ENCODE results near the gene PLEKHA5.

PLEKHA5 gene

DNA sequence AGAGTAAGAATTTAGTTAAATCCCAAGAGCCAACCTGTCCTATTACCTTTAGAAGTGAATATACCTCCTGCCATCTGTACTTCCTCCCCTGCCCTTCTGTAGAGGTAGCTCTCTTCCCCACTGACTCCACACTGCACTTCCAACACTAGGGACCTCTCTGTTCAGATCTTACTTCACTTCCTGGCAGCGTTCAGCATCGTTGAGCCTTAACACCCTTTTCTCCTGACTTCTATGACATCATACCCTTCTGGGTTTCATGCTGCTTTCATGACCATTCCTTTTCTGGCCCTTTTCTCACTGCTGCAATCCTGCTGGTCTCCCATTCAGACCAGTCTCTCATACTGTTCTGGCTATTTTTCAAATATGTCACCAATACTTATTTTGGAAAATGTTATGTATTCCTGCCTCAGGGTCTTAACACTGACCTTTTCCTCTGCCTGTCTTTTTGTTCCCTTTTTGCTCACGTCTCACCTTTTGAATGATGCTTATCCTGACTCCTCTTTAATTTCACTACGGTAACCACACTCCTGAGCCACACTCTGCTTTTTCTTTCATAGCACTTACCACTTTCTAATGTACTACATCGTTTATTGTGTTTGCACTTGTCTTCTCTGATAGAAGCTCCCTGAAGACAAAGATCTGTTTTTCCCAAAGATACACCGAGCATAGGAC is 67.6 kb downstream of the PLEKHA5 start (continued):
- no peak for TF ChIP-seq ESRRG (CRISPR knock-in tag; IDR thresholded peaks at IDR 0.05)
- TF ChIP-seq ZC3H10 (CRISPR knock-in tag; IDR thresholded peaks at IDR 0.05), result no peak
- no peak for TF ChIP-seq ZNF565 (CRISPR knock-in tag; conservative IDR thresholded peaks at IDR 0.05; ENCODE audit: low read depth)
- TF ChIP-seq ISL1 (CRISPR knock-in tag; IDR thresholded peaks at IDR 0.05), result no peak

- TF ChIP-seq ZC3H10 (CRISPR knock-in tag; IDR thresholded peaks at IDR 0.05) (no peak), ZFP3 (CRISPR knock-in tag; IDR thresholded peaks at IDR 0.05) (no peak), ZNF70 (CRISPR knock-in tag; IDR thresholded peaks at IDR 0.05) (no peak), ISL1 (CRISPR knock-in tag; IDR thresholded peaks at IDR 0.05) (0 out of 2 replicates have a peak, but pooled peaks have one; percentile 6), ZNF565 (CRISPR knock-in tag; conservative IDR thresholded peaks at IDR 0.05; ENCODE audit: low read depth) (no peak)
- TF ChIP-seq, protein P1, sequence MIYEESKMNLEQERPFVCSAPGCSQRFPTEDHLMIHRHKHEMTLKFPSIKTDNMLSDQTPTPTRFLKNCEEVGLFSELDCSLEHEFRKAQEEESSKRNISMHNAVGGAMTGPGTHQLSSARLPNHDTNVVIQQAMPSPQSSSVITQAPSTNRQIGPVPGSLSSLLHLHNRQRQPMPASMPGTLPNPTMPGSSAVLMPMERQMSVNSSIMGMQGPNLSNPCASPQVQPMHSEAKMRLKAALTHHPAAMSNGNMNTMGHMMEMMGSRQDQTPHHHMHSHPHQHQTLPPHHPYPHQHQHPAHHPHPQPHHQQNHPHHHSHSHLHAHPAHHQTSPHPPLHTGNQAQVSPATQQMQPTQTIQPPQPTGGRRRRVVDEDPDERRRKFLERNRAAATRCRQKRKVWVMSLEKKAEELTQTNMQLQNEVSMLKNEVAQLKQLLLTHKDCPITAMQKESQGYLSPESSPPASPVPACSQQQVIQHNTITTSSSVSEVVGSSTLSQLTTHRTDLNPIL (CRISPR knock-in tag; IDR thresholded peaks at IDR 0.05; ENCODE audit: low read depth), result no peak
- peak; percentile 33; the same call in 2 of the 3 replicates for ATAC-seq
These were observed 68.7 kb downstream of the PLEKHA5 start for GRCh38 chr12:19198272-19198671.

DNA sequence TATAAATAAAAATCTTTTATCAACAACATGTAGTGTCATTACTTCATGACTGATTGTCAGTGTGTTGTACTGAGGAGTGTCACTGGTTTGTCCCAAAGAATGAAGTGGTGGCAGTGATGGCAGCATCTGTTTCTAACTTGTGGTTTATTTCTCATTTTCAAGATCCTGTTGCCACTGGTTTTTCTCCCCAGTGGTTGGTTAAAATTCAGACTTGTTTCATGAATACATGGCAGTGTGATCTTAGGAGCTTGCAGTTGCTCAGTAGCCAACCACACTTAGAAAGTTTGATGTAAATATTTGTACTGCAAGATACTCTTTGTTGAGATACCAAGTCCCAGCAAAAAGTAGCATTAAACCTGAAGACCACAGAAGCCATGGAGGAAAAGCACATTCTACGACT is 69.8 kb downstream of the PLEKHA5 start:
- TF ChIP-seq SNAI2 (CRISPR knock-in tag; IDR thresholded peaks at IDR 0.05), result no peak
- TF ChIP-seq ZFP30 (CRISPR knock-in tag; IDR thresholded peaks at IDR 0.05), result no peak
- TF ChIP-seq ZFP3 (CRISPR knock-in tag; IDR thresholded peaks at IDR 0.05), result no peak
- TF ChIP-seq ZC3H10 (CRISPR knock-in tag; IDR thresholded peaks at IDR 0.05), result no peak
- no peak for TF ChIP-seq ZNF565 (CRISPR knock-in tag; conservative IDR thresholded peaks at IDR 0.05; ENCODE audit: low read depth)
- TF ChIP-seq CSDC2 (CRISPR knock-in tag; IDR thresholded peaks at IDR 0.05), result no peak
- TF ChIP-seq PPARA (CRISPR knock-in tag; IDR thresholded peaks at IDR 0.05; ENCODE audit: borderline replicate concordance), result no peak
- no peak for TF ChIP-seq GLIS3 (CRISPR knock-in tag; IDR thresholded peaks at IDR 0.05)
- TF ChIP-seq TCF4 (CRISPR knock-in tag; IDR thresholded peaks at IDR 0.05; ENCODE audit: borderline replicate concordance), result no peak
- TF ChIP-seq, protein P2, sequence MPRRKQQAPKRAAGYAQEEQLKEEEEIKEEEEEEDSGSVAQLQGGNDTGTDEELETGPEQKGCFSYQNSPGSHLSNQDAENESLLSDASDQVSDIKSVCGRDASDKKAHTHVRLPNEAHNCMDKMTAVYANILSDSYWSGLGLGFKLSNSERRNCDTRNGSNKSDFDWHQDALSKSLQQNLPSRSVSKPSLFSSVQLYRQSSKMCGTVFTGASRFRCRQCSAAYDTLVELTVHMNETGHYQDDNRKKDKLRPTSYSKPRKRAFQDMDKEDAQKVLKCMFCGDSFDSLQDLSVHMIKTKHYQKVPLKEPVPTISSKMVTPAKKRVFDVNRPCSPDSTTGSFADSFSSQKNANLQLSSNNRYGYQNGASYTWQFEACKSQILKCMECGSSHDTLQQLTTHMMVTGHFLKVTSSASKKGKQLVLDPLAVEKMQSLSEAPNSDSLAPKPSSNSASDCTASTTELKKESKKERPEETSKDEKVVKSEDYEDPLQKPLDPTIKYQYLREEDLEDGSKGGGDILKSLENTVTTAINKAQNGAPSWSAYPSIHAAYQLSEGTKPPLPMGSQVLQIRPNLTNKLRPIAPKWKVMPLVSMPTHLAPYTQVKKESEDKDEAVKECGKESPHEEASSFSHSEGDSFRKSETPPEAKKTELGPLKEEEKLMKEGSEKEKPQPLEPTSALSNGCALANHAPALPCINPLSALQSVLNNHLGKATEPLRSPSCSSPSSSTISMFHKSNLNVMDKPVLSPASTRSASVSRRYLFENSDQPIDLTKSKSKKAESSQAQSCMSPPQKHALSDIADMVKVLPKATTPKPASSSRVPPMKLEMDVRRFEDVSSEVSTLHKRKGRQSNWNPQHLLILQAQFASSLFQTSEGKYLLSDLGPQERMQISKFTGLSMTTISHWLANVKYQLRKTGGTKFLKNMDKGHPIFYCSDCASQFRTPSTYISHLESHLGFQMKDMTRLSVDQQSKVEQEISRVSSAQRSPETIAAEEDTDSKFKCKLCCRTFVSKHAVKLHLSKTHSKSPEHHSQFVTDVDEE (CRISPR knock-in tag; IDR thresholded peaks at IDR 0.05), result no peak
- TF ChIP-seq, protein P1 (CRISPR knock-in tag; IDR thresholded peaks at IDR 0.05; ENCODE audit: low read depth), result no peak
- no peak for TF ChIP-seq POU6F1 (CRISPR knock-in tag; IDR thresholded peaks at IDR 0.05; ENCODE audit: borderline replicate concordance, low read depth)
- no peak for TF ChIP-seq OSR1 (CRISPR knock-in tag; IDR thresholded peaks at IDR 0.05)
- no peak for TF ChIP-seq RARB (CRISPR knock-in tag; IDR thresholded peaks at IDR 0.05)
- TF ChIP-seq BACH2 (CRISPR knock-in tag; IDR thresholded peaks at IDR 0.05; ENCODE audit: borderline replicate concordance), result no peak
- TF ChIP-seq ESRRG (CRISPR knock-in tag; IDR thresholded peaks at IDR 0.05), result no peak
- TF ChIP-seq ZNF8 (CRISPR knock-in tag; IDR thresholded peaks at IDR 0.05), result no peak
- no peak for ATAC-seq

DNA sequence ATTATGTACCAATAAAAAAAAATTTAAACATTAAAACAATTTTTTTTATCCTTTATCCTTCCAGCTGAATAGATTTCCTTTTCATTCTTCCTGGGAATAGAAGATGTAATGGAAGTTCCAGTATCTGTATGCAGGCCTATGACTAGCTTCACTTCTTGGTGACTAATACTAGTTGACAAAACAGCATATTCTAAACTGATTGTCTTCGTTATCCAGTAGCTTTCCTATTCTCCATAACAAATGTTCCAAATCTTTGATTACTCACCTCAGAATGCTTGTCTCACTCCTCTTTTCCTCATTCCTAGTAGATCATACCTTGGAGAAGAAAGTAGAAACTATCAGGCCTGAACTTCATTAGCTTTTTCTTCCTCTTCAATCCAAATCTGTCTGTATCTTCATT is 70.7 kb downstream of the PLEKHA5 start:
- ATAC-seq, result no peak; the same call in 2 of the 3 replicates
- no peak for TF ChIP-seq OSR1 (CRISPR knock-in tag; IDR thresholded peaks at IDR 0.05)
- TF ChIP-seq ZNF565 (CRISPR knock-in tag; conservative IDR thresholded peaks at IDR 0.05; ENCODE audit: low read depth), result no peak
- TF ChIP-seq TCF4 (CRISPR knock-in tag; IDR thresholded peaks at IDR 0.05; ENCODE audit: borderline replicate concordance), result no peak
- no peak for TF ChIP-seq ESRRG (CRISPR knock-in tag; IDR thresholded peaks at IDR 0.05)
- TF ChIP-seq GLIS3 (CRISPR knock-in tag; IDR thresholded peaks at IDR 0.05), result no peak
- no peak for TF ChIP-seq BACH2 (CRISPR knock-in tag; IDR thresholded peaks at IDR 0.05; ENCODE audit: borderline replicate concordance)
- no peak for TF ChIP-seq POU6F1 (CRISPR knock-in tag; IDR thresholded peaks at IDR 0.05; ENCODE audit: borderline replicate concordance, low read depth)
- TF ChIP-seq, protein P2 (CRISPR knock-in tag; IDR thresholded peaks at IDR 0.05), result no peak
- TF ChIP-seq TOX (CRISPR knock-in tag; IDR thresholded peaks at IDR 0.05; ENCODE audit: borderline replicate concordance), result no peak
- TF ChIP-seq, protein P3, sequence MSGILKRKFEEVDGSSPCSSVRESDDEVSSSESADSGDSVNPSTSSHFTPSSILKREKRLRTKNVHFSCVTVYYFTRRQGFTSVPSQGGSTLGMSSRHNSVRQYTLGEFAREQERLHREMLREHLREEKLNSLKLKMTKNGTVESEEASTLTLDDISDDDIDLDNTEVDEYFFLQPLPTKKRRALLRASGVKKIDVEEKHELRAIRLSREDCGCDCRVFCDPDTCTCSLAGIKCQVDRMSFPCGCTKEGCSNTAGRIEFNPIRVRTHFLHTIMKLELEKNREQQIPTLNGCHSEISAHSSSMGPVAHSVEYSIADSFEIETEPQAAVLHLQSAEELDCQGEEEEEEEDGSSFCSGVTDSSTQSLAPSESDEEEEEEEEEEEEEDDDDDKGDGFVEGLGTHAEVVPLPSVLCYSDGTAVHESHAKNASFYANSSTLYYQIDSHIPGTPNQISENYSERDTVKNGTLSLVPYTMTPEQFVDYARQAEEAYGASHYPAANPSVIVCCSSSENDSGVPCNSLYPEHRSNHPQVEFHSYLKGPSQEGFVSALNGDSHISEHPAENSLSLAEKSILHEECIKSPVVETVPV (CRISPR knock-in tag; IDR thresholded peaks at IDR 0.05), result no peak
- no peak for TF ChIP-seq SNAI2 (CRISPR knock-in tag; IDR thresholded peaks at IDR 0.05)

Data from SK-N-SH treated with all-trans-retinoic acid at 6 μM for 48 hours (cell line).